SU-DHL-6 (cell line): Measurements from ENCODE around the gene PWWP2A.

Experiments
- H2AFZ ChIP-seq: fragments of 200-600 bp; sonication (generic); 2 replicates; pipeline ENCODE4 v1.6.1; 2014; ENCODE audit warnings: low read depth, mild to moderate bottlenecking, moderate library complexity, mixed read lengths, antibody characterized with exemption, low read length; ENCODE audit not compliant: severe bottlenecking
- H3F3A ChIP-seq: fragments of 200-600 bp; shearing (Covaris generic); 2 replicates; pipeline ENCODE4 v1.6.0; 2016; ENCODE audit warnings: antibody characterized with exemption, mild to moderate bottlenecking; ENCODE audit not compliant: insufficient read depth
- H3K27ac ChIP-seq: fragments of 200-600 bp; sonication (generic); 2 replicates; pipeline ENCODE4 v1.5.1; 2016; ENCODE audit warnings: low read depth, mild to moderate bottlenecking, low read length, moderate library complexity, mixed read lengths
- H3K27me3 ChIP-seq: fragments of 200-600 bp; sonication (generic), shearing (Covaris generic); 2 replicates; pipeline ENCODE4 v1.6.0; 2014; ENCODE audit warnings: mild to moderate bottlenecking, low read length
- H3K36me3 ChIP-seq: fragments of 200-600 bp; sonication (generic); 2 replicates; pipeline ENCODE4 v1.6.1; 2014; ENCODE audit warnings: mild to moderate bottlenecking, low read length, mixed read lengths
- H3K4me2 ChIP-seq: fragments of 300-600, 200-600 bp; shearing (Covaris generic), sonication (generic); 2 replicates; pipeline ENCODE4 v1.6.0; 2014; ENCODE audit warnings: low read length, low read depth, mild to moderate bottlenecking; ENCODE audit not compliant: poor library complexity, severe bottlenecking
- H3K4me3 ChIP-seq: fragments of 200-600 bp; sonication (generic); 2 replicates; pipeline ENCODE4 v1.5.1; 2014; ENCODE audit warnings: antibody characterized with exemption, low read length, mild to moderate bottlenecking, mixed read lengths; ENCODE audit not compliant: insufficient read depth, poor library complexity, severe bottlenecking
- H3K79me2 ChIP-seq: fragments of 200-600 bp; sonication (generic); 2 replicates; pipeline ENCODE4 v1.6.1; 2014; ENCODE audit warnings: mild to moderate bottlenecking, low read length, moderate library complexity; ENCODE audit not compliant: insufficient read depth
- H3K9ac ChIP-seq: fragments of 200-600 bp; sonication (generic); 2 replicates; pipeline ENCODE4 v1.7.0; 2014; ENCODE audit warnings: mild to moderate bottlenecking, low read length
- H3K9me2 ChIP-seq: fragments of 200-600 bp; sonication (generic); replicated peaks from 2 replicates; pipeline ENCODE4 v1.6.1; 2014; ENCODE audit warnings: low read length; ENCODE audit not compliant: insufficient read depth
- H3K9me3 ChIP-seq: fragments of 200-600 bp; sonication (generic); 2 replicates; pipeline ENCODE4 v1.6.1; 2014; ENCODE audit warnings: low read length, mixed read lengths; ENCODE audit not compliant: insufficient read depth
- H4K20me1 ChIP-seq: fragments of 200-600 bp; sonication (generic); 2 replicates; pipeline ENCODE4 v1.6.1; 2014; ENCODE audit warnings: low read depth, mild to moderate bottlenecking, antibody characterized with exemption, low read length, moderate library complexity, mixed read lengths
- CTCF ChIP-seq: fragments of 200-600 bp; sonication (generic); IDR thresholded peaks from one replicate; pipeline ENCODE4 v1.5.1; 2017; ENCODE audit warnings: antibody characterized with exemption, mild to moderate bottlenecking, low read length, moderate library complexity; ENCODE audit not compliant: insufficient read depth, poor library complexity, severe bottlenecking
- EZH2phosphoT487 ChIP-seq: fragments of 200-600 bp; sonication (generic), shearing (Covaris generic); conservative IDR thresholded peaks from 2 replicates; pipeline ENCODE4 v1.6.1; 2018; ENCODE audit warnings: mild to moderate bottlenecking, antibody characterized with exemption, low read length, moderate library complexity, mixed read lengths

Gene PWWP2A

GRCh38 chr5:160155017-160155750, 35.9 kb upstream of the PWWP2A start:
- Histone ChIP-seq H2AFZ (no peak overlapping the region), H3K36me3 (no peaks in the 10 kb centered on the region), H3K9ac (no peak overlapping the region), H3K79me2 (no peaks in the 10 kb centered on the region), H3K9me2 (no peaks in the 10 kb centered on the region), H3K27me3 (no peaks in the 10 kb centered on the region), H3K27ac (no peak overlapping the region), H3K4me2 (no peak overlapping the region), H3F3A (no peaks in the 10 kb centered on the region), H3K4me3 (no peak overlapping the region), H3K9me3 (no peaks in the 10 kb centered on the region), H4K20me1 (no peaks in the 10 kb centered on the region)
- no peak for TF ChIP-seq EZH2phosphoT487
- TF ChIP-seq CTCF: no peak

- Histone ChIP-seq H3K79me2 (no peaks in the 10 kb centered on the region), H3K4me2 (no peak overlapping the region), H3K36me3 (no peaks in the 10 kb centered on the region), H3K27ac (no peak overlapping the region), H3K4me3 (no peak overlapping the region), H3K9me2 (no peaks in the 10 kb centered on the region), H2AFZ (no peak overlapping the region), H3K9ac (no peak overlapping the region), H3F3A (no peaks in the 10 kb centered on the region), H4K20me1 (no peaks in the 10 kb centered on the region), H3K27me3 (no peaks in the 10 kb centered on the region), H3K9me3 (no peaks in the 10 kb centered on the region)
- TF ChIP-seq CTCF: no peak
- TF ChIP-seq EZH2phosphoT487: no peak
Measured at GRCh38 chr5:160152901-160153300, 33.7 kb upstream of the PWWP2A start.

- H3K27ac ChIP-seq: no peak overlapping the region
- H3K36me3 ChIP-seq: no peaks in the 10 kb centered on the region
- H3K4me3 ChIP-seq: no peak overlapping the region
- H3K27me3 ChIP-seq: no peaks in the 10 kb centered on the region
- no peaks in the 10 kb centered on the region for H4K20me1 ChIP-seq
- no peak overlapping the region for H3K4me2 ChIP-seq
- no peaks in the 10 kb centered on the region for H3F3A ChIP-seq
- no peak for TF ChIP-seq CTCF
- TF ChIP-seq EZH2phosphoT487: no peak
- H3K9me3 ChIP-seq: no peaks in the 10 kb centered on the region
- no peak overlapping the region for H3K9ac ChIP-seq
- no peak overlapping the region for H2AFZ ChIP-seq
- H3K9me2 ChIP-seq: no peaks in the 10 kb centered on the region
- H3K79me2 ChIP-seq: no peaks in the 10 kb centered on the region
Measured at GRCh38 chr5:160152287-160152686, 33.0 kb upstream of the PWWP2A start.
